Right hindlimb (tissue), 1 donor: ENCODE results near the gene TBC1D21.

Source experiments
- DNase-seq: peaks from one replicate; pipeline ENCODE4 v3.0.0-alpha.2; 2018

Gene TBC1D21

GRCh38 chr15:73873456-73873855 is at the start of gene TBC1D21:
TSS of gene TBC1D21 (plus strand) at chr15:73873564. CDS start at chr15:73873710, 146 bp downstream.
- DNase-seq = no peak

- no peak for DNase-seq
Measured at GRCh38 chr15:73826711-73827251, 46.6 kb upstream of the TBC1D21 start.

GRCh38 chr15:73829523-73829922 is 43.8 kb upstream of the TBC1D21 start:
- DNase-seq = no peak

GRCh38 chr15:73832657-73833056 is 40.7 kb upstream of the TBC1D21 start:
- no peak for DNase-seq

GRCh38 chr15:73836845-73837244 is 36.5 kb upstream of the TBC1D21 start:
- DNase-seq = no peak

GRCh38 chr15:73838831-73839426 is 34.4 kb upstream of the TBC1D21 start:
- DNase-seq = peak; percentile 68

- no peak for DNase-seq
Measured at GRCh38 chr15:73839699-73840377, 33.5 kb upstream of the TBC1D21 start.

GRCh38 chr15:73840771-73841170 is 32.6 kb upstream of the TBC1D21 start:
- DNase-seq = no peak

- DNase-seq = no peak
Measured at GRCh38 chr15:73841756-73842725, 31.3 kb upstream of the TBC1D21 start.

GRCh38 chr15:73843787-73844186 is 29.6 kb upstream of the TBC1D21 start:
- no peak for DNase-seq

GRCh38 chr15:73844356-73844755 is 29.0 kb upstream of the TBC1D21 start:
- no peak for DNase-seq

- DNase-seq = no peak
Measured at GRCh38 chr15:73845507-73845906, 27.9 kb upstream of the TBC1D21 start.

GRCh38 chr15:73845907-73846306 is 27.5 kb upstream of the TBC1D21 start:
- DNase-seq = no peak

GRCh38 chr15:73849641-73850040 is 23.7 kb upstream of the TBC1D21 start:
- no peak for DNase-seq

- no peak for DNase-seq
Measured at GRCh38 chr15:73850228-73850627, 23.1 kb upstream of the TBC1D21 start.

GRCh38 chr15:73851689-73852088 is 21.7 kb upstream of the TBC1D21 start:
- peak; percentile 54 for DNase-seq

GRCh38 chr15:73852507-73852906 is 20.9 kb upstream of the TBC1D21 start:
- DNase-seq = no peak

- no peak for DNase-seq
Measured at GRCh38 chr15:73854265-73854664, 19.1 kb upstream of the TBC1D21 start.

- no peak for DNase-seq
Measured at GRCh38 chr15:73856458-73857192, 16.7 kb upstream of the TBC1D21 start.

GRCh38 chr15:73857193-73857920 is 16.0 kb upstream of the TBC1D21 start:
- DNase-seq = no peak

- no peak for DNase-seq
Measured at GRCh38 chr15:73858062-73858461, 15.3 kb upstream of the TBC1D21 start.

GRCh38 chr15:73862276-73862675 is 11.1 kb upstream of the TBC1D21 start:
- no peak for DNase-seq
